ENCODE measurements around the gene CASK.

The CASK gene

GRCh38 chrX:41499984-41500383, 423.4 kb downstream of the CASK start:
- TF ChIP-seq ZNF565 (CRISPR knock-in tag; conservative IDR thresholded peaks at IDR 0.05; ENCODE audit: low read depth) (no peak), GLIS3 (CRISPR knock-in tag; IDR thresholded peaks at IDR 0.05) (no peak), ZFP3 (CRISPR knock-in tag; IDR thresholded peaks at IDR 0.05) (no peak), BACH2 (CRISPR knock-in tag; IDR thresholded peaks at IDR 0.05; ENCODE audit: borderline replicate concordance) (no peak), SNAI2 (CRISPR knock-in tag; IDR thresholded peaks at IDR 0.05) (no peak), ZNF70 (CRISPR knock-in tag; IDR thresholded peaks at IDR 0.05) (no peak), ZNF8 (CRISPR knock-in tag; IDR thresholded peaks at IDR 0.05) (no peak), OSR1 (CRISPR knock-in tag; IDR thresholded peaks at IDR 0.05) (no peak), POU6F1 (CRISPR knock-in tag; IDR thresholded peaks at IDR 0.05; ENCODE audit: borderline replicate concordance, low read depth) (no peak), TCF4 (CRISPR knock-in tag; IDR thresholded peaks at IDR 0.05; ENCODE audit: borderline replicate concordance) (no peak), ARNTL (CRISPR knock-in tag; IDR thresholded peaks at IDR 0.05; ENCODE audit: borderline replicate concordance, low read depth) (no peak), ISL1 (CRISPR knock-in tag; IDR thresholded peaks at IDR 0.05) (no peak), TSHZ2 (CRISPR knock-in tag; IDR thresholded peaks at IDR 0.05) (no peak), ZFP30 (CRISPR knock-in tag; IDR thresholded peaks at IDR 0.05) (no peak)
- ATAC-seq: no peak

GRCh38 chrX:41499195-41499594, 424.2 kb downstream of the CASK start:
- TF ChIP-seq ZNF70 (CRISPR knock-in tag; IDR thresholded peaks at IDR 0.05) (no peak), BACH2 (CRISPR knock-in tag; IDR thresholded peaks at IDR 0.05; ENCODE audit: borderline replicate concordance) (no peak), TOX (CRISPR knock-in tag; IDR thresholded peaks at IDR 0.05; ENCODE audit: borderline replicate concordance) (no peak), ISL1 (CRISPR knock-in tag; IDR thresholded peaks at IDR 0.05) (no peak), OSR1 (CRISPR knock-in tag; IDR thresholded peaks at IDR 0.05) (no peak), TSHZ2 (CRISPR knock-in tag; IDR thresholded peaks at IDR 0.05) (no peak), SNAI2 (CRISPR knock-in tag; IDR thresholded peaks at IDR 0.05) (no peak), CSRNP3 (CRISPR knock-in tag; IDR thresholded peaks at IDR 0.05) (no peak), GLIS3 (CRISPR knock-in tag; IDR thresholded peaks at IDR 0.05) (no peak), ZFP3 (CRISPR knock-in tag; IDR thresholded peaks at IDR 0.05) (no peak), ARNTL (CRISPR knock-in tag; IDR thresholded peaks at IDR 0.05; ENCODE audit: borderline replicate concordance, low read depth) (no peak), POU6F1 (CRISPR knock-in tag; IDR thresholded peaks at IDR 0.05; ENCODE audit: borderline replicate concordance, low read depth) (no peak), CSDC2 (CRISPR knock-in tag; IDR thresholded peaks at IDR 0.05) (no peak), PPARA (CRISPR knock-in tag; IDR thresholded peaks at IDR 0.05; ENCODE audit: borderline replicate concordance) (no peak), ZFP30 (CRISPR knock-in tag; IDR thresholded peaks at IDR 0.05) (no peak), ZNF565 (CRISPR knock-in tag; conservative IDR thresholded peaks at IDR 0.05; ENCODE audit: low read depth) (no peak), TCF4 (CRISPR knock-in tag; IDR thresholded peaks at IDR 0.05; ENCODE audit: borderline replicate concordance) (no peak), ZNF8 (CRISPR knock-in tag; IDR thresholded peaks at IDR 0.05) (no peak)
- no peak for ATAC-seq

All from SK-N-SH treated with all-trans-retinoic acid at 6 μM for 48 hours (cell line).